CD14-positive monocyte (primary cell): ENCODE measurements around the gene PTBP2. TPM values are rescaled to one million over a fixed set of nuclear protein-coding genes. Genes with fewer than 3 reads are reported as not detected.
A peak's percentile ranks its signal among the peaks of the same experiment; 100 is the strongest.

Source experiments
- DNase-seq, 3 donors: peaks; one replicate each; pipeline ENCODE4 v3.0.0-alpha.2; 2011 to 2022
- H2AFZ ChIP-seq: 2 replicates; pipeline ENCODE4 v1.6.0; 2012; ENCODE audit warnings: mild to moderate bottlenecking, low read depth, low read length, inconsistent platforms; ENCODE audit not compliant: insufficient read depth, poor library complexity, severe bottlenecking
- H3K27ac ChIP-seq, 2 donors: 1 replicate in 1 of 2; 2 replicates in 1 of 2; pipeline ENCODE4 v1.5.1; 2012 to 2013; ENCODE audit warnings: low read length in 2 of 2, control low read depth in 1 of 2, inconsistent platforms in 1 of 2, low read depth in 1 of 2, mild to moderate bottlenecking in 1 of 2
- H3K27me3 ChIP-seq, 2 donors: one replicate each; pipeline versions ENCODE4 v1.6.0 to v1.6.1; 2011 to 2013; ENCODE audit warnings: low read length in 2 of 2; ENCODE audit not compliant: control insufficient read depth in 2 of 2, insufficient read depth in 2 of 2
- H3K36me3 ChIP-seq, 2 donors: replicated peaks in 1 of 2; 1 replicate in 1 of 2; 2 replicates in 1 of 2; pipeline versions ENCODE4 v1.5.1 to v1.6.1; 2012 to 2013; ENCODE audit warnings: low read length in 2 of 2, control low read depth in 1 of 2, inconsistent platforms in 1 of 2, mild to moderate bottlenecking in 1 of 2; ENCODE audit not compliant: insufficient read depth in 2 of 2, control insufficient read depth in 1 of 2
- H3K4me1 ChIP-seq, 2 donors: 1 replicate in 1 of 2; 2 replicates in 1 of 2; pipeline versions ENCODE4 v1.5.1 to v1.6.1; 2012 to 2013; ENCODE audit warnings: low read length in 2 of 2, control low read depth in 1 of 2, inconsistent platforms in 1 of 2, mild to moderate bottlenecking in 1 of 2, moderate library complexity in 1 of 2; ENCODE audit not compliant: insufficient read depth in 2 of 2, control insufficient read depth in 1 of 2
- H3K4me2 ChIP-seq: replicated peaks from 2 replicates; pipeline ENCODE3; 2012; ENCODE audit warnings: low read length, moderate library complexity, mild to moderate bottlenecking; ENCODE audit not compliant: poor library complexity, severe bottlenecking; ENCODE audit errors: extremely low read depth
- H3K4me3 ChIP-seq, 3 experiments: fragments of 200-600 bp in 1 of 3; sonication (generic) in 1 of 3; replicated peaks in 1 of 3; 1 replicate in 2 of 3; 2 replicates in 1 of 3; pipeline ENCODE4 v1.5.1; 2011 to 2013; ENCODE audit warnings: low read length in 3 of 3, mild to moderate bottlenecking in 3 of 3, control low read depth in 2 of 3, low read depth in 2 of 3, inconsistent platforms in 1 of 3, moderate library complexity in 1 of 3
- H3K79me2 ChIP-seq: 2 replicates; pipeline ENCODE4 v1.6.0; 2012; ENCODE audit warnings: mild to moderate bottlenecking, control low read depth, inconsistent platforms, low read length, moderate library complexity; ENCODE audit not compliant: insufficient read depth
- H3K9ac ChIP-seq: 2 replicates; pipeline ENCODE4 v1.6.0; 2017; ENCODE audit warnings: low read length, mild to moderate bottlenecking; ENCODE audit not compliant: insufficient read depth, poor library complexity, severe bottlenecking
- H3K9me3 ChIP-seq, 2 donors: replicated peaks in 1 of 2; 1 replicate in 1 of 2; 2 replicates in 1 of 2; pipeline versions ENCODE4 v1.5.1 to v1.6.1; 2012 to 2013; ENCODE audit warnings: low read length in 2 of 2, control low read depth in 1 of 2; ENCODE audit not compliant: control insufficient read depth in 1 of 2, insufficient read depth in 1 of 2
- H4K20me1 ChIP-seq: 2 replicates; pipeline ENCODE4 v1.6.0; 2012; ENCODE audit warnings: mild to moderate bottlenecking, low read length, control low read depth, moderate library complexity; ENCODE audit not compliant: insufficient read depth
- H3K27ac Mint-ChIP-seq, 7 donors: one replicate each; pipeline ENCODE4 v1.8.0; 2020; ENCODE audit warnings: mild to moderate bottlenecking in 7 of 7, mixed read lengths in 7 of 7, moderate library complexity in 6 of 7, inconsistent platforms in 2 of 7
- H3K27me3 Mint-ChIP-seq, 3 donors: one replicate each; pipeline ENCODE4 v1.8.0; 2021 to 2022; ENCODE audit warnings: low read depth in 3 of 3, mild to moderate bottlenecking in 3 of 3, mixed read lengths in 3 of 3, moderate library complexity in 3 of 3, inconsistent platforms in 1 of 3
- H3K36me3 Mint-ChIP-seq, 2 donors: one replicate each; pipeline ENCODE4 v1.8.0; 2020; ENCODE audit warnings: mixed read lengths in 2 of 2, inconsistent platforms in 1 of 2, mild to moderate bottlenecking in 1 of 2
- H3K4me1 Mint-ChIP-seq: one replicate; pipeline ENCODE4 v1.8.0; 2020; ENCODE audit warnings: mild to moderate bottlenecking, mixed read lengths
- H3K4me3 Mint-ChIP-seq, 2 donors: one replicate each; pipeline ENCODE4 v1.8.0; 2020; ENCODE audit warnings: mild to moderate bottlenecking in 2 of 2, mixed read lengths in 2 of 2, moderate library complexity in 1 of 2
- H3K9me3 Mint-ChIP-seq, 7 donors: one replicate each; pipeline ENCODE4 v1.8.0; 2020 to 2022; ENCODE audit warnings: mixed read lengths in 7 of 7, mild to moderate bottlenecking in 6 of 7, moderate library complexity in 6 of 7, inconsistent platforms in 2 of 7
- CTCF ChIP-seq: fragments of 200-600 bp; IDR thresholded peaks from one replicate; pipeline ENCODE4 v1.8.0; 2022; ENCODE audit warnings: antibody characterized with exemption, mild to moderate bottlenecking
- WGBS: methylation state at CpG from one replicate; pipeline ENCODE4 v1.1.5; 2013; ENCODE audit warnings: missing lambda C conversion rate; ENCODE audit not compliant: insufficient coverage; 5-methylcytosine and 5-hydroxymethylcytosine counted together
- intact Hi-C, 2 donors: fragments of 100-400 bp; cut with micrococcal nuclease; formaldehyde crosslinking; loops; one replicate each; pipeline versions ENCODE4 v1.15.0 to v1.15.1; 2023
- polyA plus RNA-seq, 3 donors: library from polyadenylated mRNA; depleted of rRNA in 1 of 3; unstranded in 2 of 3; stranded (reverse) in 1 of 3; fragments of 300-500 nt in 2 of 3; fragments of >200 nt in 1 of 3; fragmentation: Illumina TruSeq in 2 of 3; gene quantifications; 1 replicate in 2 of 3; 2 replicates in 1 of 3; pipeline ENCODE4 v1.2.3, GENCODE V29; 2012 to 2021

The PTBP2 gene
- polyA plus RNA-seq, 3 donors: 0.52 to 18.2 (median 1.2) TPM

GRCh38 chr1:96682056-96682455 is 39.5 kb upstream of the PTBP2 start:
- H3K36me3 Mint-ChIP-seq: no peaks in the 10 kb centered on the region
- H3K4me1 Mint-ChIP-seq: peaks cover 18% of the 10 kb centered on the region
- DNase-seq: peak in 2 of 3 donors; percentile 41 to 68
- no peaks in the 10 kb centered on the region for H3K27me3 ChIP-seq
- H3K27ac Mint-ChIP-seq: peak overlapping the region in 4 of 7 donors; percentile 3 to 61 (median 30)
- intact Hi-C loops: no loop called here
- no CpG with 5 or more reads among the region's 6 CpGs for WGBS
- no peaks in the 10 kb centered on the region for H4K20me1 ChIP-seq
- no peak overlapping the region for H3K27ac ChIP-seq
- H3K4me2 ChIP-seq: no peak overlapping the region
- H3K36me3 ChIP-seq: no peaks in the 10 kb centered on the region
- H3K9me3 ChIP-seq: peaks cover 0 to 2% of the 10 kb centered on the region in 2 donors
- H3K9ac ChIP-seq: no peak overlapping the region
- peaks cover 3 to 14% (median 5%) of the 10 kb centered on the region in 7 donors for H3K9me3 Mint-ChIP-seq
- no peak for TF ChIP-seq CTCF
- no peak overlapping the region for H3K4me3 Mint-ChIP-seq
- H3K27me3 Mint-ChIP-seq: no peaks in the 10 kb centered on the region
- no peaks in the 10 kb centered on the region for H3K79me2 ChIP-seq
- H2AFZ ChIP-seq: no peak overlapping the region
- no peak overlapping the region for H3K4me3 ChIP-seq
- H3K4me1 ChIP-seq: peaks cover 17 to 26% of the 10 kb centered on the region in 2 donors

GRCh38 chr1:96683931-96684330 is 37.7 kb upstream of the PTBP2 start:
- H3K27ac Mint-ChIP-seq: peak overlapping the region in 2 of 7 donors; percentile 23 to 55
- no peak overlapping the region for H3K4me3 Mint-ChIP-seq
- Histone ChIP-seq H2AFZ (no peak overlapping the region), H3K9ac (no peak overlapping the region), H3K4me1 (peaks cover 17 to 26% of the 10 kb centered on the region in 2 donors), H3K79me2 (no peaks in the 10 kb centered on the region), H3K36me3 (no peaks in the 10 kb centered on the region), H4K20me1 (no peaks in the 10 kb centered on the region), H3K4me2 (no peak overlapping the region), H3K27me3 (no peaks in the 10 kb centered on the region), H3K4me3 (no peak overlapping the region), H3K27ac (peak overlapping the region in 1 of 2 donors; percentile 13), H3K9me3 (no peaks in the 10 kb centered on the region)
- peaks cover 18% of the 10 kb centered on the region for H3K4me1 Mint-ChIP-seq
- intact Hi-C loops: no loop called here
- no peak for TF ChIP-seq CTCF
- peaks cover 2 to 12% (median 5%) of the 10 kb centered on the region in 7 donors for H3K9me3 Mint-ChIP-seq
- DNase-seq: peak in 2 of 3 donors; percentile 10 to 45
- no peaks in the 10 kb centered on the region for H3K36me3 Mint-ChIP-seq
- no peaks in the 10 kb centered on the region for H3K27me3 Mint-ChIP-seq
- WGBS: no CpG with 5 or more reads among the region's 2 CpGs
